Measurements from ENCODE around the gene PKIB. TPM values are rescaled to one million over a fixed set of nuclear protein-coding genes. Genes with fewer than 3 reads are reported as not detected.

The PKIB gene
- total and polyA plus RNA-seq, 2 of the 4 experiments (the other 2 are of a cell fraction), result 6.3 to 13.1 TPM

- no peak overlapping the region for H3K56ac ChIP-seq (ENCODE audit: extremely low read depth, insufficient read depth, low read length)
- no peak overlapping the region for H3K23ac ChIP-seq (ENCODE audit: low read depth, low read length)
- H3K14ac ChIP-seq (replicated peaks; ENCODE audit: low read depth, low read length), result no peak overlapping the region
- dilution Hi-C loops (cut with HindIII; ENCODE audit: low sequenced_read_pairs, unreplicated experiment) (no loop called here), in situ Hi-C loops (cut with MboI; ENCODE audit: low sequenced_read_pairs) (no loop called here), intact Hi-C loops (cut with micrococcal nuclease) (no loop called here)
- no peak overlapping the region for H2AK5ac ChIP-seq (ENCODE audit: low read depth, low read length)
- no peaks in the 10 kb centered on the region for H3K27me3 ChIP-seq (ENCODE audit: control insufficient read depth, insufficient read depth, low read length)
- H3K79me1 ChIP-seq (ENCODE audit: low read depth in 1 of 2, low read length in 2 of 2), result no peaks in the 10 kb centered on the region
- DNase-seq, result no peak
- no peak overlapping the region for H2AFZ ChIP-seq (replicated peaks; ENCODE audit: low read length, poor library complexity)
- ChIA-PET POLR2A (ENCODE audit: unreplicated experiment) (no interaction called here), CTCF (no interaction called here)
- H2BK15ac ChIP-seq (ENCODE audit: low read depth, low read length), result no peak overlapping the region
- BruUV-seq (replicated peaks), result no TSS peak
- WGBS, 2 experiments (ENCODE audit: extremely low coverage in 2 of 2, insufficient read length in 1 of 2), result no CpG with 5 or more reads among the region's 2 CpGs
- no peak overlapping the region for H3K18ac ChIP-seq (ENCODE audit: low read depth, low read length)
- no peak overlapping the region for H3K4ac ChIP-seq (ENCODE audit: low read depth, low read length)
- H2AK9ac ChIP-seq (replicated peaks; ENCODE audit: low read depth, low read length, poor library complexity), result no peak overlapping the region
- no peak overlapping the region for H4K8ac ChIP-seq (ENCODE audit: low read depth in 2 of 2, low read length in 2 of 2)
- H3K4me3 ChIP-seq (ENCODE audit: insufficient read depth, low read depth, low read length), result no peak overlapping the region
- TF ChIP-seq MAFK (IDR thresholded peaks at IDR 0.05; ENCODE audit: low read depth, low read length) (peak; percentile 74), CHD1 (IDR thresholded peaks at IDR 0.05; ENCODE audit: low read depth, low read length) (no peak), MAZ (IDR thresholded peaks at IDR 0.05; ENCODE audit: borderline replicate concordance, low read depth, low read length) (no peak)
- H4K5ac ChIP-seq (ENCODE audit: low read depth, low read length), result no peak overlapping the region
- no peak overlapping the region for H3K4me2 ChIP-seq (ENCODE audit: low read depth, low read length)
- no peak for ATAC-seq (ENCODE audit: low read depth)
- no peaks in the 10 kb centered on the region for H3K4me1 ChIP-seq (ENCODE audit: control insufficient read depth, insufficient read depth, low read length)
- H3K9me1 ChIP-seq (ENCODE audit: insufficient read depth, low read length), result no peaks in the 10 kb centered on the region
- H3K9ac ChIP-seq (ENCODE audit: low read depth, low read length), result no peak overlapping the region
- H3K27ac ChIP-seq (ENCODE audit: insufficient read depth, low read length), result no peak overlapping the region
- H4K20me1 ChIP-seq (ENCODE audit: insufficient read depth, low read length), result no peaks in the 10 kb centered on the region
- H3K36me3 ChIP-seq (ENCODE audit: control insufficient read depth, insufficient read depth, low read length), result no peaks in the 10 kb centered on the region
- no peak overlapping the region for H2BK120ac ChIP-seq (ENCODE audit: low read depth, low read length)
- H2BK5ac ChIP-seq (ENCODE audit: low read depth, low read length, poor library complexity, severe bottlenecking), result no peak overlapping the region
- no peak overlapping the region for H4K91ac ChIP-seq (ENCODE audit: insufficient read depth, low read depth, low read length)
- no peaks in the 10 kb centered on the region for H3K9me3 ChIP-seq (ENCODE audit: control insufficient read depth, insufficient read depth, low read length)
- no peak overlapping the region for H2BK20ac ChIP-seq (ENCODE audit: low read depth, low read length)
Observed at GRCh38 chr6:122669418-122669817, 59.2 kb downstream of the PKIB start.

Measured in IMR-90 (cell line).